HG03571 (cell line): ENCODE data around the gene HPS1.

Source experiments
- ATAC-seq: cut with Tn5 transposase; IDR thresholded peaks from one replicate; pipeline ENCODE4 v1.9.1; 2021; ENCODE audit not compliant: unreplicated experiment

Gene HPS1

GRCh38 chr10:98465866-98466265 is 19.1 kb upstream of the HPS1 start:
- ATAC-seq = no peak

GRCh38 chr10:98463976-98464754 is 17.4 kb upstream of the HPS1 start:
- ATAC-seq = no peak

GRCh38 chr10:98463016-98463415 is 16.3 kb upstream of the HPS1 start:
- no peak for ATAC-seq

GRCh38 chr10:98461500-98461842 is 14.7 kb upstream of the HPS1 start:
- no peak for ATAC-seq

GRCh38 chr10:98460837-98461499 is 14.2 kb upstream of the HPS1 start:
- ATAC-seq = no peak

- ATAC-seq = no peak
These were observed 12.4 kb upstream of the HPS1 start for GRCh38 chr10:98458809-98459784.

- ATAC-seq = no peak
These were observed 11.0 kb upstream of the HPS1 start for GRCh38 chr10:98457721-98458120.

GRCh38 chr10:98456686-98457482 is 10.1 kb upstream of the HPS1 start:
- ATAC-seq = no peak

GRCh38 chr10:98456043-98456570 is 9.4 kb upstream of the HPS1 start:
- no peak for ATAC-seq

- ATAC-seq = no peak
These were observed 7.0 kb upstream of the HPS1 start for GRCh38 chr10:98453729-98454128.

- ATAC-seq = no peak
These were observed 3.9 kb upstream of the HPS1 start for GRCh38 chr10:98450618-98451017.

- no peak for ATAC-seq
These were observed 2.6 kb upstream of the HPS1 start for GRCh38 chr10:98449287-98449686.

GRCh38 chr10:98446151-98446660 is 529 bp downstream of the HPS1 start:
- peak; percentile 12 for ATAC-seq

- ATAC-seq = no peak
These were observed 1.4 kb downstream of the HPS1 start for GRCh38 chr10:98445200-98445812.

GRCh38 chr10:98444314-98445006 is 2.3 kb downstream of the HPS1 start:
- ATAC-seq = no peak

- no peak for ATAC-seq
These were observed 8.0 kb downstream of the HPS1 start for GRCh38 chr10:98438715-98439114.

- no peak for ATAC-seq
These were observed 10.0 kb downstream of the HPS1 start for GRCh38 chr10:98436704-98437103.

- no peak for ATAC-seq
These were observed 11.6 kb downstream of the HPS1 start for GRCh38 chr10:98435178-98435577.
